Mesothelial cell of epicardium (in vitro differentiated cells): Measurements from ENCODE around the gene GKN1. TPM values are rescaled to one million over a fixed set of nuclear protein-coding genes. Genes with fewer than 3 reads are reported as not detected.

Source experiments
- DNase-seq, 2 experiments: peaks; one replicate each; pipeline ENCODE4 v3.0.0; 2021; ENCODE audit warnings: low spot score in 2 of 2; ENCODE audit not compliant: unreplicated experiment in 2 of 2
- H3K27ac Mint-ChIP-seq: 2 replicates; pipeline ENCODE4 v1.8.0; 2021; ENCODE audit warnings: mixed read lengths
- H3K27me3 Mint-ChIP-seq: 2 replicates; pipeline ENCODE4 v1.8.0; 2021; ENCODE audit warnings: low read depth, mixed read lengths
- H3K36me3 Mint-ChIP-seq: 2 replicates; pipeline ENCODE4 v1.8.0; 2021; ENCODE audit warnings: mixed read lengths
- H3K4me1 Mint-ChIP-seq: 2 replicates; pipeline ENCODE4 v1.8.0; 2021; ENCODE audit warnings: mixed read lengths
- H3K4me3 Mint-ChIP-seq: 2 replicates; pipeline ENCODE4 v1.8.0; 2021; ENCODE audit warnings: mild to moderate bottlenecking, moderate library complexity, mixed read lengths
- H3K9me3 Mint-ChIP-seq: 2 replicates; pipeline ENCODE4 v1.8.0; 2021; ENCODE audit warnings: mixed read lengths
- CTCF ChIP-seq: fragments of 200-600 bp; sonication (generic); IDR thresholded peaks from one replicate; pipeline ENCODE4 v1.5.0; 2021; ENCODE audit warnings: antibody characterized with exemption; ENCODE audit not compliant: unreplicated experiment
- total RNA-seq: library from RNA; stranded (reverse); gene quantifications from 3 replicates; pipeline ENCODE4 v1.2.1, GENCODE V29; 2021

GKN1 gene
- total RNA-seq, 1 donor from 2014 or later: not detected

- Mint-ChIP-seq H3K4me1 (no peaks in the 10 kb centered on the region), H3K27me3 (peaks cover 8% of the 10 kb centered on the region), H3K27ac (no peak overlapping the region), H3K4me3 (no peak overlapping the region), H3K9me3 (peaks cover 9% of the 10 kb centered on the region), H3K36me3 (no peaks in the 10 kb centered on the region)
- no peak for DNase-seq
- TF ChIP-seq CTCF: no peak
These were observed 13.1 kb upstream of the GKN1 start for GRCh38 chr2:68961380-68961779.

- Mint-ChIP-seq H3K27me3 (peaks cover 8% of the 10 kb centered on the region), H3K9me3 (peaks cover 9% of the 10 kb centered on the region), H3K27ac (no peak overlapping the region), H3K4me1 (no peaks in the 10 kb centered on the region), H3K4me3 (no peak overlapping the region), H3K36me3 (no peaks in the 10 kb centered on the region)
- TF ChIP-seq CTCF: no peak
- no peak for DNase-seq
These were observed 10.2 kb upstream of the GKN1 start for GRCh38 chr2:68964282-68964681.

DNA sequence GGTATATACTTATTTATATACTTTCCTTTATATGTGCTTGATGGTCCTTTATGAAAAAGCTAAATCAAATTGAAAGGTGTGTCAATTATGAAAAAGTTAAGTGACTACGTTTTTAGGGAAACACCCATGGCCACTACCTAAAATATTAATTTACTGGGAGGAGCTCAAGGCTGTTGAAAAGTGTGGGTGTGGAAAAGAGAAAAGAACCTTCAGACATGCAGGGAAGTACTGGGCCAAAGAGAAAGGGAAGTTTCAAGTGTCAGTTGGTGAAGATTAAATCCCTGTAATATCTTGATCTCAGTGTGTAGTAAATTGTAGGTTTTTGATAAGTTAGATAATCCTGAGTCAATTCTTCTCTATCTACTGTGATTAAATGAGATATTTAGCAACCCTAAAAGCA is 6.2 kb upstream of the GKN1 start:
- Mint-ChIP-seq H3K4me1 (no peaks in the 10 kb centered on the region), H3K9me3 (peaks cover 9% of the 10 kb centered on the region), H3K27ac (no peak overlapping the region)

DNA sequence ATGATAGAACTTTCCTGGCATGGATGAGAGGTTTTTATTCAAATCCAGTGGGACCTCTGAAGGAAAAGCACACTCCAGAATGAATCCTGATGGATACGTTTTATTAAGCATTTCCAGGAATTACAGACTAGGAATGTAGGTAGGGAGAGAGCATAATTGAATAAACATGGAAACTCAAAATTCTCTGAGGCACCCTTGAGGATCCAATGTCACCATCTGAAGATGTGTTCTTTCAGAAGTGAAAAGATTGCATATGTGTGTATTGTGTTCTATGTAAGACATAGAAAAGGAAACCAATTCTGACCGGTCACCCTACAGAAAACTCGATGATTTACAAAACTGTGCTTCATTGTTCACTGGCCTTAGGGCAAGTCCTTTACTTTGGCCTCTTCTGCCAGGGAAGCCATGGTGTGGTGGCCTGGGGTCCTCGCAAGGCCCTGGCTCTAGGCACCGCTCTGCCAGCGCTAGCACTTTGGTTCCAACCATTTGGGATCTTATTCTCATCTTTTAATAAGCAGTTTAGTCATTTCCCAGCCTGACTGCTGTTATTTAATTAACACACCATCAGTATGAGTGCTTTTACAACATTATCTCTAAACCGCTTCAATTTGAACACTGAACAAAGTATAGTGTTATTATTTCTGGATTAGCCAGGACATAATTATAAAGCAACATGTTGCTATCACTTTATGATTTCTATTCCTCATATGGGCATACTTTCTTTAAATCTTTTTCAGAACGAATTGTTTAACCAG is 4.5 kb upstream of the GKN1 start:
- Mint-ChIP-seq H3K27me3 (peaks cover 6% of the 10 kb centered on the region), H3K27ac (no peak overlapping the region), H3K4me3 (no peak overlapping the region), H3K36me3 (no peaks in the 10 kb centered on the region), H3K4me1 (no peaks in the 10 kb centered on the region), H3K9me3 (no peaks in the 10 kb centered on the region)
- DNase-seq: no peak
- TF ChIP-seq CTCF: no peak

More for the DNA sequence above, 6.2 kb upstream of the GKN1 start:
- DNase-seq: no peak
- H3K4me3 Mint-ChIP-seq: no peak overlapping the region
- no peak for TF ChIP-seq CTCF
- H3K36me3 Mint-ChIP-seq: no peaks in the 10 kb centered on the region
- H3K27me3 Mint-ChIP-seq: peaks cover 6% of the 10 kb centered on the region

DNA sequence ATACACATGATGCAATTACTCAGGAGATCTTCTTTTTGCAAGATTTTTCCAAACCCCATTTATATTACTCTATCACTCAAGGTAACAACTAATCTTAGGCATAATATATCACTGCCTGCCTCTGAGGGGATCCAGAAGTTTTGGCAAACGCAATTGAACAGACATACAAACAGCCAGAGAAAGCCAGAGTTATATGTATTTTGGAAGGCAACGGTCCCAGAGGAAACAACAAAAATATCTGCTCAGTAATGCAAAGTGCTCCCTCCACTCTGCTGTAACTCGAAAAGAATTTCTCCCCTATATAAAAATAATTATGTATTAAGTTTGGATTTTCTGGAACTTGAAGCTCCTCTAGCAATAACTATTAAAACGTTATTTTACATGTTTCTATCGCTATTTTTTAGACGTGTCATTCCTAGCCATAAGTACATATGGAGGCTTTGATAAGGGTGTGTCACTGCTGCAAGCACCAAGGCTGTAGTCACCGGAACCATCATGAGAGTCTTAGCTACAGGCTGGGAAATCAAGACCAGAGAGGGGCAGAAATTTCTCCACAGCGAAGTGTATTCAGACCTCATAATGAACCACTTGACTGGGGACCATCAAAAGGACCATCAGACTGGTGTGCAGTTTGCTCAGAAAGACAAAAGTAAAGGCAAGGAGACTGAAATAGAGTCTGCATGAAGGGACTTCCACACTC is 3.7 kb upstream of the GKN1 start:
- no peak for DNase-seq
- H3K4me1 Mint-ChIP-seq: no peaks in the 10 kb centered on the region
- no peaks in the 10 kb centered on the region for H3K9me3 Mint-ChIP-seq
- H3K27me3 Mint-ChIP-seq: peaks cover 6% of the 10 kb centered on the region
- no peak overlapping the region for H3K4me3 Mint-ChIP-seq
- no peak for TF ChIP-seq CTCF
- no peaks in the 10 kb centered on the region for H3K36me3 Mint-ChIP-seq
- H3K27ac Mint-ChIP-seq: no peak overlapping the region
